ENCODE measurements around the gene ATP10D.

- TF ChIP-seq CTCF (IDR thresholded peaks at IDR 0.05) (no peak), POLR2A (IDR thresholded peaks at IDR 0.05) (no peak)
These were observed 40.2 kb downstream of the ATP10D start for GRCh38 chr4:47525154-47525819.

Measured in testis (tissue), 2 donors.